Measurements from ENCODE around the gene RNF207.
A peak's percentile ranks its signal among the peaks of the same experiment; 100 is the strongest.

RNF207 gene

DNA sequence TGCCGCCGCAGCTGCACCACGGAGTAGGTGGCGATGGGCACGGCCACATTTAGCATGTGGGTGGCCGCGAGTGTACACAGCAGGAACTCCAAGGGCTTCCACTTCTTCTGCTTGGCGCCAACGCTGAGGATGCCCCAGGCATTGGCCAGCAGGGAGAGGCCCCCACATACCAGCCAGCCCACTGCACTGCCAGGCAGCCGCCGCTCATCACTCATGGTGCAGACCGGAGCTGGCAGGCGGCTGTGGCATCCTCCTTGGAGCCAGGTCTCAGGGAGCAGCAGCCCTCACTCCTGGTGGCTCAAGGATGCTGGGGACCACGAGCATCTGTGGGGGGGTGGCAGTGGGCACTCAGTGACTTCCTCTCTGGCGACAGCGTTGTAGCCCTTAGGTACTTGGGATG is 48.8 kb downstream of the RNF207 start:
- no peak overlapping the region for H3K4me3 Mint-ChIP-seq
- H3K36me3 Mint-ChIP-seq (ENCODE audit: low read depth): no peaks in the 10 kb centered on the region
- H3K4me1 Mint-ChIP-seq: peaks cover 3% of the 10 kb centered on the region
- H3K9me3 Mint-ChIP-seq: no peaks in the 10 kb centered on the region
- H3K27ac Mint-ChIP-seq: no peak overlapping the region
- DNase-seq (no peak), ATAC-seq (no peak)
- H3K27me3 Mint-ChIP-seq: peaks cover 15% of the 10 kb centered on the region

DNA sequence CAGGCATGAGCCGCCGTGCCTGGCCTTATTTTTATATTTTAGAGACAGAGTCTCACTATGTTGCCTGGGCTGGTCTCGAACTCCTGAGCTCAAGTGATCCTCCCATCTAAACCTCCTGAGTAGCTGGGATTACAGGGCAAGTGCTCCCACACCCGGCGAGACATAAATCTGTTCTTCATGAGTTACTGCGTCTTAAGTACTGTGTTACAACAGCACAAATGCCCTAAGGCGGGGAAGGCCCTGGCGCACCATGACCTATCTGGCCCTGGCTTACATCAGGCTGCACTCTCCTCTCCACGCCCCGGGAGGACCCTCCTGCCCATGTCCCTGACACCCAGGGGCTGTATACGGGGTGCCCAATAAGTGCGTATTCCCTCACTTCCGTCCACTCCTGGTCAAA is 50.7 kb downstream of the RNF207 start:
- ATAC-seq (no peak), DNase-seq (no peak)
- Mint-ChIP-seq H3K9me3 (no peaks in the 10 kb centered on the region), H3K4me1 (peaks cover 5% of the 10 kb centered on the region), H3K27me3 (peaks cover 10% of the 10 kb centered on the region), H3K36me3 (ENCODE audit: low read depth) (no peaks in the 10 kb centered on the region), H3K4me3 (no peak overlapping the region), H3K27ac (no peak overlapping the region)

DNA sequence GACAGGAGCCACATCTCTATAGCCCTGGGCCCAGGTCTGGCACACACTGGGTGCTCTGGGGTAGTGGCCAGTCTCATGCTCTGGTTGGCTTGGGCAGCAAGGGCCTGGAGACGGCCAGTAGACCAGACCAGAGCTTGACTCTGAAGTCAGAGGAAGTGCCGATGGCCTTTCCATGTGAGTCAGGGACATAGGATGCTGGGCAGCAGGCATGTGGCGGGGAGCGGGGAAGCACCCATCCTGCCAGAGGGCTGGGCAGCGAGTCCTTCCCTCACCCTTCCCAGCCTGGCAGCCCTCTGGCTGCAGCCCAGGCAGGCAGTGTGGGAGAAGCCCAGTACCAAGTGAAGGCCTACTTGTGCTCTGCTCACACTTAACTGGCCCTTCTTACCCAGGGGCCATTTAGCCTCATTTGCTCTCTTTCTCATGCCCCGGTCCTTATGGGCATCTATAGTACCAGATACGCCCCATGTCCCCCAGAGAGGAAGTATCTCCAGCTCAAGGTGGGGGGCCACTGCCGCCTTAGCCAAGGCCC is 51.7 kb downstream of the RNF207 start:
- Mint-ChIP-seq H3K36me3 (ENCODE audit: low read depth) (no peaks in the 10 kb centered on the region), H3K27me3 (peaks cover 15% of the 10 kb centered on the region), H3K9me3 (no peaks in the 10 kb centered on the region), H3K27ac (no peak overlapping the region), H3K4me1 (peaks cover 5% of the 10 kb centered on the region), H3K4me3 (no peak overlapping the region)
- ATAC-seq (no peak), DNase-seq (no peak)

DNA sequence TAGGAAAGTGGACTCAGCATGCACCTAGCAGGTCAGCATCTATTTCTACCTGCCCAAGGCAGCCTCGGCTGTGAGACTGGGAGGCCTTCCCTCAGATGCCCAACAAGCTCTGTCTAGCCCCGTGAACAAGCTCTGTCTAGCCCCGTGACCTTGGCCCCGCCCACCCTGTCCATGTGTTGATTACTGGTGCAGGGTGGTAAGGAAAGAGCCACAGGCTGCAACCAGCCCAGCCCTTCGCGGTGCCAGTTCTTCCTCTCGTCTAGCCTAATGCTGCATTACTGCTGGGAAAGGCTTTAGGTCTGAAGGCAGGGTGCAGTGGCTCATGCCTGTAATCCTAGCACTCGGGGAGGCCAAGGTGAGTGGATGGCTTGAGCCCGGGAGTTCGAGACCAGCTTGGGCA is 52.8 kb downstream of the RNF207 start:
- Mint-ChIP-seq H3K9me3 (no peaks in the 10 kb centered on the region), H3K4me1 (peaks cover 5% of the 10 kb centered on the region), H3K27me3 (peaks cover 18% of the 10 kb centered on the region), H3K36me3 (ENCODE audit: low read depth) (no peaks in the 10 kb centered on the region), H3K4me3 (no peak overlapping the region), H3K27ac (no peak overlapping the region)
- no peak for DNase-seq
- ATAC-seq: no peak

DNA sequence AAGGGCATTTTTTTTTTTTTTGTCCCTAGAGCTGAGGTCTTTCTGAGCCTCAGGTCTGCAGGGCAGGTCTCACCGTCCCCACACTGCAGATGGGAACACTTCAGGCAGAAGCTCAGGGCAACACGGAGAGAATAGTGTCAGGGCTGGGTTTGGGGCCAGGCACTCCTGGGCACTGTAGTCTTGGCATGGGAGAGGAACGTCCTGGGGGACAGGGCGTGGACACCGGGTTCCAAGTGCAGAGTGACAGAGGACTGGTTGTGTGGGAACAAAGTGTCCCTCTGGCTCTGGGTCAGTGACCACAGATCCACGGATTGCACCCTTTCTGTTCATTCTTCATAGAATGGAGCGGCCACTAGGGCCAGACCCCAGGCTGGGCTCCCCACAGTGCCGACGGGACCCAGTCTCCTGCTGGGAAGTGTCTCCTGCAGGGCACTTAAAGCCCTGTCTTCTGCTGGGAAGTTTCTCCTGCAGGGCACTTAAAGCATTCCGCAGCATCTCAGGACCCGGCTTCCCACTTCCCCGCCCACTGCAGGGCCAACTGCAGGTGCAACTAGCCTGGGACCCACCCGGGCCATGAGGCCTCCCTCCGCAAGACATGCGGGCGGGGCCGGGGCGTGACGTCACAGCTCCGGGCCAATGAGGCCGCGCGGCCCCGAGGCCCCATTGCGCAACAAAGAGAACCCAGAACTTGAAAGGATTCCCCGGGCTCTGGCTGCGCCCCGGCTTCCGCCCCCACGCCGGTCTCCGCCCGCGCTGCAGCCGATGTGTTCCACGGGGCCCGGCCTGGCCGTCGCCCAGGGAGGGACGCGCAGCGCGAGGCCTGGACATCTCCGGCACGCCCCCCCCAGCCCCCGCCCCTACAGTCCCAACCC is 53.8 kb downstream of the RNF207 start:
- H3K9me3 Mint-ChIP-seq: no peaks in the 10 kb centered on the region
- no peaks in the 10 kb centered on the region for H3K36me3 Mint-ChIP-seq (ENCODE audit: low read depth)
- DNase-seq (peak; percentile 77), ATAC-seq (peak; percentile 37)
- H3K4me3 Mint-ChIP-seq: peak overlapping the region; percentile 29
- H3K4me1 Mint-ChIP-seq: peaks cover 5% of the 10 kb centered on the region
- H3K27me3 Mint-ChIP-seq: peaks cover 18% of the 10 kb centered on the region
- no peak overlapping the region for H3K27ac Mint-ChIP-seq

DNA sequence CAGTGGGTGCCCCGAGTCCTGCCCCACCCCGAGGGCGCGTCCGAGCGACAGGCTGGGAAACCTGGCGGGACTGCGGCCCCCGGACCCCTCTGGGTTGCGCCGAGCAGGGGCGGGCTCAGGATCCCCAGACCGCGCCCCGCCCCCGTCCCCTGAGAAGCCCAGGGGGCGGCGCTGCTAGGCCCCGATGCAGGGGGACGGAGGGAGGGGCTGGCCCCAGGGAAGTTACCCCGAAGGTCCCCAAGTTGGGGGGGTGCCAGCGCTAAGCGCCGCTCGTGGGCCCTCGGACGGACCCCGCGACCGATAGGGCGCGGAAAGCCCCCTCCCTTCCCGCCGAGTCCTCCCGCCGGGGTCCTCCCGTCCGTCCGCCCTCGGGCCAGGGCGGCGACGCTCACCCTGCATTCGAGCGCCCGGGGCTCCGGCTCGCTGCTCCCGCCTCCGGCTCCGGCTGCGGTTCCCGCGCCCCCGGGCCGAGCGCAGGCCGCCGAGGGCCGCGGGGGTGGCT is 54.6 kb downstream of the RNF207 start:
- H3K36me3 Mint-ChIP-seq (ENCODE audit: low read depth): no peaks in the 10 kb centered on the region
- H3K4me3 Mint-ChIP-seq: no peak overlapping the region
- no peaks in the 10 kb centered on the region for H3K9me3 Mint-ChIP-seq
- ATAC-seq: peak; percentile 11
- H3K27ac Mint-ChIP-seq: no peak overlapping the region
- H3K4me1 Mint-ChIP-seq: peaks cover 5% of the 10 kb centered on the region
- DNase-seq: no peak
- H3K27me3 Mint-ChIP-seq: peaks cover 18% of the 10 kb centered on the region

DNA sequence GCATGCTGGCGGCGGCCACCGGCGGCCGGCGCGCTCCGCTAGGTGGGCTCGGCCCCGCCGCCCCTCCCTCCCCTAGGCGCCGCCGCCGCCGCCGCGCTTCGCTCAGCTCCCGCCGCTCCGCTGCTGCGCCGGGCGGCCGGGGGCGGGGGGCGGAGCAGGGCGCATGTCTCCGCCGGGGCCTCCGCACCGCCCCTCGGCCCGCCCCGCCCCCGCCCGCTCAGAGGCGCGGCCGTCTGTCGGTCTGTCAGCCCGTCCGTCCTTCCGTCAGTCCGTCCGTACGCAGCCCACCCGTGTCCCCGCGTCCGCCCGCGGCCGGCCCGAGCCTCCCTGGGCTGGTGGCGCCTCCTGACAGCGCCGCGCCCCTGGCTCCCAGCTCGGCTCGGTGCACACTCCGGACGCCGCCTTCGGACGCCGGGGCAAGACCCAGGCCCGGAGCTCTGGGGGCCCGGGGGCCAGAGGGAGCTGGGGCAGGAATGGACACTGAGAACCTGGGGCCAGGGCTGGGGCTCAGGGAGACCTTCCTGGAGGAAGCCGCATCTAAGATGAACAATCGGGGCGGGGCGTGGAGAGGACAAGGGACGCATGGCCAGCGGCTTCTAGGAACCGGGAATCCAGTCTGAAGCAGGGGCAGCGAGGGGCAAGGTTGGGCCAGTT is 55.2 kb downstream of the RNF207 start, which contains the start of gene GPR153:
Gene GPR153, minus strand, starts transcription at position 138 of the 654 bp plus-strand sequence. CDS start 6,193 bp downstream, outside the sequence.
- Mint-ChIP-seq H3K9me3 (no peaks in the 10 kb centered on the region), H3K27me3 (peaks cover 18% of the 10 kb centered on the region), H3K27ac (no peak within 1 kb of the TSS), H3K4me1 (peaks cover 5% of the 10 kb centered on the region), H3K4me3 (peak within 1 kb of the TSS; percentile 51), H3K36me3 (ENCODE audit: low read depth) (no peaks in the 10 kb centered on the region)
- ATAC-seq (peak; percentile 68), DNase-seq (peak; percentile 65)

DNA sequence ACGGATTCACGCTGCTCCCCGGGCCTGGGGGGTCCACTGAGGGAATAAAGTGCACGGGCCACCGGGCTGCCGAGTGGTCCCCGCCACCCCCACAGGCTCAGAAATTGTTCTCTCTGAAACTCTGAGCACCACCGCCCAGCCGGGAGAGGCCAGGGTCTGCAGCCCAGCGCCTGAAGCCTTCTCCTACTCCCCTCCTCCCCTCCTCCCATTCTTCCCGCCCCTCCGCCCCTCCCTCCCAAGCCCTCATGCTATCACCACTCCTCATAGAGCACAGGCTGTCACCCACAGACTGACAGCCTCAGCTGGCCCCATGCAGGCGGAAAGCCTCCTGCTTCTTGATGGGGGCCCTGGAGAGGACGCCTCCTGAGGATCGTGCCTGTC is 55.7 kb downstream of the RNF207 start:
- DNase-seq: no peak
- H3K9me3 Mint-ChIP-seq: no peaks in the 10 kb centered on the region
- H3K4me3 Mint-ChIP-seq: peak overlapping the region; percentile 51
- ATAC-seq: no peak
- H3K27me3 Mint-ChIP-seq: peaks cover 18% of the 10 kb centered on the region
- H3K27ac Mint-ChIP-seq: no peak overlapping the region
- no peaks in the 10 kb centered on the region for H3K36me3 Mint-ChIP-seq (ENCODE audit: low read depth)
- H3K4me1 Mint-ChIP-seq: peaks cover 5% of the 10 kb centered on the region

DNA sequence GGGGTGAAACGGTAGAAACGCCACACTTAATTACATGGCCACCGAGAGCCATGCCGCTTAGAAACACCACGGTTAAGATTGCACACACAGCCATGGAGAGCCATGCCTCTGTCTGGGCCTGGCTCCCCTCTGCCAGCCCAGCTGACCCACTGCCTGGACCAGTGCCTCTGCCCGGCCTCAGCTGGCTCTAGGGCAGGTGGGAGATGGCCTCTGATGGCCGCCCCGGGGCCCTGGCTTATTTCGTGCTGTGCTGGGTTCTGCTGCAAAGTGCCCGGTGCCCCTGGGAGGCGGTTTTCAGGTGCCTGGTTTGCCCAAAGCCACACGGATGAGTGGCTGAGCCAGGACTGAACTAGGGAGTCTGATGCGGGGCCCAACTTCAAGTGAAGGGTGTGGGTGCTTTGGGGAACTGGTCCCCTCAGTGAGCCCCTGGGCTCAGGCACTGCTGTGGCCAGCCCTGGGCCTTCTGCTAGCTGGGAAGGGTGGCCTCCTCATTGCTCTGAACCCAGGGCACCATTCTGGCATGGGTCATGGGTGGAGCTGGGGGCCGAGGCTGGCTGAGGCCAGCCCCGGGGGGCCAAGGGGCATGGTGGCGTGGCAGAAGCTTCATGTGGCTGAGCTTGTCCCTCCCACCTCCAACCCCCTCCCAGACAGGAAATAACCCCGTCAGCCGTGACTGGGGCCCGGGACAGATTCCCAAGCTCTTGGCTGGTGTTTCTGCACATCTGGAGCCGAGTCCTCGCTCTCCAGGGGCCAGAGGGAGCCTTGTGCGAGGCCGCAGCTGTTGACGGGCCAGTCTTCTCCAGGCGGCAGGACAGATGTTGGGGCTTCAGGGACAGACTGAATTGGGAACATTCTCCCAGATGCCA is 56.9 kb downstream of the RNF207 start:
- Mint-ChIP-seq H3K4me3 (no peak overlapping the region), H3K36me3 (ENCODE audit: low read depth) (no peaks in the 10 kb centered on the region), H3K27ac (no peak overlapping the region), H3K4me1 (peaks cover 5% of the 10 kb centered on the region), H3K27me3 (peaks cover 18% of the 10 kb centered on the region), H3K9me3 (no peaks in the 10 kb centered on the region)
- DNase-seq (no peak), ATAC-seq (no peak)

DNA sequence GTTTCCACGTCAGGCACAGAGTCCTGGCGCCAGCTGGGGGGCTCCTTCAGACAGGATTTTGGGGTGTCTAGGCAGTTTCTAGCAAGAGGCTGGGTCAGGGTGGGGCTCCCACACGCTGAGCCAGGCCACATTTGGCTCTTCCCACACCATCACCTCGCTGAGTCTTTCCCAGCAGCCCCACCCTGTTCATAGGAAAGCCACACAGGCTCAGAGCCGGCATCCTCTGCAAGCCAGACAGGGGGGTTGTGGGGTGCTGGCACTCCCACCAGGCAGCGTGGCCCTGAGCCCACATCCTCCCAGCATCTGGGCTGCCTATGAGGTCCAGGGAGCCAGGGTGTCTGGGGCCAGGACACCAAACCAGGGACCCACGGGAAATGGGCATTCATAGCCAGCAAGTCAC is 57.8 kb downstream of the RNF207 start:
- H3K27ac Mint-ChIP-seq: no peak overlapping the region
- DNase-seq (no peak), ATAC-seq (no peak)
- peaks cover 5% of the 10 kb centered on the region for H3K4me1 Mint-ChIP-seq
- H3K4me3 Mint-ChIP-seq: no peak overlapping the region
- H3K36me3 Mint-ChIP-seq (ENCODE audit: low read depth): no peaks in the 10 kb centered on the region
- peaks cover 18% of the 10 kb centered on the region for H3K27me3 Mint-ChIP-seq
- no peaks in the 10 kb centered on the region for H3K9me3 Mint-ChIP-seq

DNA sequence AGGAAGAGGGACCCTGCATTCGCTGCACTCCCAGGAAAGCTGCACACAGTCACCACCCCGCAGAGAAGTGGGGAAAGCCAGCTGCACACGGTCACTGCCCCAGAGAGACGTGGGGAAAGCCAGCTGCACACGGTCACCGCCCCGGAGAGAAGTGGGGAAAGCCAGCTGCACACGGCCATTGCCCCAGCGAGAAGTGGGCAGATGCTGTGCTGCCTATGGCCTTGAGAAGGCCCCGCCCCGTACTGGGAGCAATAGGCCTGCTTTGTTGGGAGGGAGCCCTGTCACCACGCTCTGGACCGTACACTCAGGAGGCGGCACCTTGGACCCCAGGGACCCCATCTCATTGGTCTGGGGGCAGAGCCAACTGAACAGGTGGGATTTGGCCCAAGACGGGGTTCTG is 59.2 kb downstream of the RNF207 start:
- DNase-seq (no peak), ATAC-seq (no peak)
- H3K36me3 Mint-ChIP-seq (ENCODE audit: low read depth): no peaks in the 10 kb centered on the region
- peaks cover 11% of the 10 kb centered on the region for H3K27me3 Mint-ChIP-seq
- H3K9me3 Mint-ChIP-seq: no peaks in the 10 kb centered on the region
- H3K27ac Mint-ChIP-seq: no peak overlapping the region
- no peak overlapping the region for H3K4me3 Mint-ChIP-seq
- no peaks in the 10 kb centered on the region for H3K4me1 Mint-ChIP-seq

DNA sequence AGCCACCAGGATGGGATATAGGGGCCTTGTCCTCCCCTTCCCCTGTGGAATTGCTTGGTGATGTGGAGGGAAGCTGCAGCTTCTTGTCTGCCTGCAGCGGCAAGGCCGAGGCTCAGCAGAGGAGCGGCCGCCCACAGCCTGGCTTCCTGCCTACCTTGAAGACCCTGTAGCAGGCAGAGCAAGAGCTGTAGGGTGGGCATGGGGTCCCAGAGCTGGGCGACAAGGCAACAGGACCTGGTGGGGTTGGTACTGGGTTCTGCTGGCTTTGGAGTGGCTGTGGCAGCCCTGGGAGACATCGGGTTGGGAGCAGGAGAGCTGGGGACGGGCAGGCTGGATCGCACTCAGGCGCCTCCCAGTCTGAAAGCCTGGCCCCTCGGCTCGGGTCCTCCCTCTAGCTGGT is 60.7 kb downstream of the RNF207 start:
- Mint-ChIP-seq H3K4me3 (no peak overlapping the region), H3K27ac (no peak overlapping the region), H3K36me3 (ENCODE audit: low read depth) (no peaks in the 10 kb centered on the region), H3K9me3 (no peaks in the 10 kb centered on the region), H3K27me3 (peaks cover 8% of the 10 kb centered on the region), H3K4me1 (no peaks in the 10 kb centered on the region)
- DNase-seq: no peak
- no peak for ATAC-seq

DNA sequence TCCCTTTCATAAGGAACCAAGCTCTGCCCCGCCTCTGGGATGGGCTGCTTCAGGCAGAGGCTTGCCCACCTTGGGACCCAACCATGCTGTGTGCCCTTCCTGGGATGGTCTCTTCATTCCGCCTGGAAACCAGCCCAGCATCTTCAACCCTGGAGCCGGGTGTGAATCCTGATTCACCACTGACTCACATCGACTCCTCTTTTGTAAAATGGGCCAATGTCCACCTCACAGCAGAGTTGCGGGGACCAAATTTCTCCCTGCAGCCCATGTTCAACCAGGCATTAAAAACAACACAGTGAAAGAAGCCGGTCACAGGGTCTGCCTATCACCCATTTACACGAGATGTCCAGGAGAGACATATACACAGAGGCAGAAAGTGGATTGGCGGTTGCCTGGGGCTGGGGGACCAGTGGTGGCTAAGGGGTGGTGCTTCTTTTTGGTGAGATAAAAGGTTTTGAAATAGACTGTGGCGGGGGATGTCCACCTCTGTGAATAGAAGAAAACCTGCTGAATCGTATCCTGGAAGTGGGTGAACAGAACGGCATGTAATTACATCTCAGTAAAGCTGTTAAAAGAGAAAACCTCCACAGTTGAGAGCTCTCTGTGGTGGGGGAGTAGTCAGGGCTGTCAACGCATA is 61.9 kb downstream of the RNF207 start:
- Mint-ChIP-seq H3K36me3 (ENCODE audit: low read depth) (no peaks in the 10 kb centered on the region), H3K27ac (no peak overlapping the region), H3K4me3 (no peak overlapping the region), H3K27me3 (peaks cover 3% of the 10 kb centered on the region), H3K4me1 (no peaks in the 10 kb centered on the region), H3K9me3 (no peaks in the 10 kb centered on the region)
- DNase-seq (no peak), ATAC-seq (no peak)

DNA sequence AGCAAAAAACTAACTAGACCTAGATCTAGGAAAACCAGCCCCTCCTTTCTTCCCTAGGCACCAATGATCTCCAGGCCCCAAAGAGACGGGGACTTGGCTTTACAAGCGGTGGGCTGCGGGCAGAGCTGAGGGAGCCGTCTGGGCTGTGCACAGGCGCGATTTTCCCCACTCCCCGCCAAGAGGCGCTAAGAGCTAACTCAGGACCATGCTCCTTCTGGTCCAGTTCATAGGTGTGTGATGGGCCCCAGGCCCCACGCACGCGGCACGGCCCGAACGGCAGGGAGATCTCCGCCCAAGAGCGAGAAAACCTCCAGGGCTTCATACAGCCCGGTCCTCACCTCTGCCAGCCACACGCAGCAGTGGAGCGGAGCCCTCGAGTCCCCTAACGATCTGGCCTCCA is 62.5 kb downstream of the RNF207 start:
- no peak for ATAC-seq

More for the DNA sequence above, 62.5 kb downstream of the RNF207 start:
- H3K4me3 Mint-ChIP-seq: no peak overlapping the region
- H3K9me3 Mint-ChIP-seq: no peaks in the 10 kb centered on the region
- H3K27me3 Mint-ChIP-seq: peaks cover 1% of the 10 kb centered on the region
- DNase-seq: no peak
- no peaks in the 10 kb centered on the region for H3K36me3 Mint-ChIP-seq (ENCODE audit: low read depth)
- H3K4me1 Mint-ChIP-seq: no peaks in the 10 kb centered on the region
- no peak overlapping the region for H3K27ac Mint-ChIP-seq
